Hematopoietic multipotent progenitor cell treated with erythropoietin and hydrocortisone succinate and interleukin-3 and kit ligand, for 17 days (in vitro differentiated cells): ENCODE results near the gene RIC3.
A peak's percentile ranks its signal among the peaks of the same experiment; 100 is the strongest.

Experiments
- DNase-seq: peaks from one replicate; pipeline ENCODE4 v3.0.0-alpha.2; 2015; ENCODE audit warnings: low spot score

The RIC3 gene

DNA sequence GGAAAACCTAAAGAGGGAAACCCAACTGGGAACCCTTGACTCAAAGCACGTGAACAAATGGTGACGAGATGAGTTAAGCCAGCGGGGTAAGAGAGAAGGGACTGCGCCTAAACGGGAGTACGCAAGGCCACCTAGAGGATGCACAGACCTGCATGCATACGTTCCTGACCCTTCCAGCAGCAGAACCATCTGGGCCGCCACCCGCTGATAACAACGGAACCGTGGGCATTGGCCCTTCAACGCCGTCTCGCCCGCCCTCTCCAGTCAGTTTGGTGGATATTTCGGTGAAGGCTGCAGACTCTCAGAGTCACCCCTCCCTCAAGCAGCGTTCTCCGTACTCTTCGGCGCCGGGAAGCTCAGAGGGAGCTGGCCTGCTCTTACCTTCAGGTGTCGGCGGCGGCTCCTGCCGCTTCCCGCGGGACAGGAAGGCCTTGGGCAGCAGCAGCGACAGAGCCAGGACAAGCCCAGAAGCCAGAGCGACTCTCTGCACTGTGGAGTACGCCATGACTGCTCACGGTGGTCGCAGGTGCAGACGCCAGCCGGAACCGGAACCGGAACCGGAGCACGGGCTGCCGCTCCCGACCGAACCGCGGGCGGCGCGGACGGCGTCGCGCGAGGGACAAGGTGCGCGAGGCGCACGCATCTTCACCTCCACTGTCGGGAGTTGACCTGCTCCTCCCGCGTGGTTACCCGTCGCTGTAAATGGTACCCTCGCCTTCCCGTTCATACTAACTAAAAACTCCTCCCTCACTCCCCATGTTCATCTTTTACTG is at the start of gene RIC3:
Gene RIC3 (minus strand): TSS at position 541 of the 773 bp plus-strand sequence. CDS start 36 bp downstream, at position 505.
- no peak for DNase-seq

DNA sequence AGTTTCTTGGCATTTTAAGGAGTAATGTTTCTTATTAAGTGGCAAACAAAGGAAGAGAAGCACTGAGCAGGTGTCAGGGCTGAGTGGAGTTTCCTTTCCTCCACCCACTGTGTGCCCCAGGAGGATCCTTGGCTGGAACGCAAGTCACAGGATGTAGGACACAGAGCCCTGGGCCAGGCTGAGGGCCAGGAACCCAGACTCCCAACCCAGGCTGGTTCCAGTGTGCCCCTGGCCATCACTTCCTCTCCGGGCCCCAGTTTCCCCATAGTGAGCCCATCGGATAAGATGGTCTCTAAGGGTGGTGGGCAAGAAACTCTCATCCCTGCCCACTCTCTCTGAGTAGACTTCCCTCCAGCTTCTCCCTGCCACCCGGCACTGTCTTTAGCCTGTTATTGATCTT is 49.6 kb upstream of the RIC3 start:
- DNase-seq = no peak

DNA sequence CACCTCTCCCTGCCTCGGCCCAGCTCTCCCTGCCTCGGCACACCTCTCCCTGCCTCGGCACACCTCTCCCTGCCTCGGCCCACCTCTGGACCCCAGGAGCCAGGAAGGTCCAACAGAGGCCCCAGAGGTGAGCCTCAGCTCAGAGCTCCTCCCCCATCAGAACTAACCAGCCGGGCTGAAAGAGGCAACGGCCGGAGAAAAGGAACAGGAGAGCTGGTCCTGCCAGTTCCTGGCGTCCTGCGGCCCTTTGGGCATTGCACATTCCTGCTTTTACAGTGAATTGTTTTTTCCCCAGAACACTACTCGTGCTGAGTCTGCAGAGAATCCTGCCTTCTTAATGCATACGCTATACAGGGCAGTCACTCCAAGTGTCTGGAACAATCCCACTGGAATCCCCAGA is 49.1 kb upstream of the RIC3 start:
- DNase-seq = no peak

DNA sequence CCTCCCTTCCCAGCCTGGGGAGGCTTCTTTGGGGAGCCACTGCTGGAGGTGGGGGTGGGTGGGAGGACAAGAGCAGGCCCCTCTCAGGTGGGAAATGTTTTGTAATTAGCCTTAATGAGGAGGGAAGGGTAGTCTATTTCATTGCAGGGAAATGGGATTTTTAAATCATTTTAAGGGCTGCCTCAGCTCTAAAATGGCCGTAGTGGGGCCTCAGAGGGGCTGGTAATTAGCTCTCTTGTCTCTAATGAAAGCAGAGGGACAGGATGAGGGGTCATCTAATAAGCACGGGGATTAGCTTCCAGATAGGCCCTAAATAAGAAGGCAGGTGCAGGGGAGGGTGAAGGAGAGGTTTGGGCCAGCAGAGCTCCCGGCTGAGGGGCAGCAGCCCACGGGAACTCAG is 48.3 kb upstream of the RIC3 start:
- DNase-seq = no peak

DNA sequence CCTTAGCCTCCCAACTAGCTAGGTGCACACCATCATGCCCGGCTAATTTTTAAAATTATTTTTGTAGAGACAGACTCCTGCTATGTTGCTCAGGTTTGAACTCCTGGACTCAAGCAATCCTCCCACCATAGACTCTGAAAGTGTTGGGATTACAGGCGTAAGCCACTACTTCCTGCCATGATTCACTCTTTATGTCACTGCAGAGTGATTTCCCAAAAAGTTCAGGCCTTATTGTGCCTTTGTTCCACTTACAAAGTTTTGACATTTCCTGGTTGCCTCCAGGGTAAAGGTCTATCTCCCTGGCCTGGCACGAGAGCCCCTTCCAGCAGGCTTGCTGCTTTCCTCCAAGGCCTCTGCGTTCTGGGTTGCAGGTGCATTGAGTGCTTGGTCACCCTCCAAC is 44.6 kb upstream of the RIC3 start:
- DNase-seq = no peak

DNA sequence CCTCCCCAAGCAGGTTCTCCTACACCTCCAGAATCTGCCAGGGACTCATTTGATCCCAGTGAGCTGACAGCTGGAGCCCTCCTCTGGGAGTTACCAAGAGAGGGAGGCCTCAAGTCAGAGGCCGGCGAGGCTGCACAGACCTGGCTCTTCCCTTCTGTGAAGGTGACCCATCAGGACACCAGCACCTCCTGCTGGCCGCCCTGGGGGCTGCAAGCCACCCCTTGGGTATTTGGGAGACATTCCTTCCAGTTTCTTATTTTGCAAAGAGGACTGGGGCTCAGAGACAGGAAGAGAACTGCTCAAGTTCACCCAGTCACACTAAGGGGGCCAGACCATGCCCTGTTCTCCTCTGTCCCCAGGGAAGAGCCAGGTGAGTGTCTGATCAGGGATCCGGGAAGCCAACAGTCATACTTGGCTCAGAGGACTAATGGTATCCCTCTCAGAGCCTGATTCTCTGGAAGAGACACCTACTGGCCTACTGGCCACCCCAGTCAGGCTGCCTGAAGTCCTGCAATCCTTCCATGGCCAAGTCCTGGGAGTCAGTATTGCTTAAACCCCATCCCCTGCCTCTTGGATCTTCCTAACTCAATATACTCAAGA is 40.5 kb upstream of the RIC3 start:
- DNase-seq = peak; percentile 86

GRCh38 chr11:8207080-8208000 is 38.5 kb upstream of the RIC3 start:
- DNase-seq = peak; percentile 23

- DNase-seq = peak; percentile 91
These were observed 37.6 kb upstream of the RIC3 start for GRCh38 chr11:8206251-8207079.

DNA sequence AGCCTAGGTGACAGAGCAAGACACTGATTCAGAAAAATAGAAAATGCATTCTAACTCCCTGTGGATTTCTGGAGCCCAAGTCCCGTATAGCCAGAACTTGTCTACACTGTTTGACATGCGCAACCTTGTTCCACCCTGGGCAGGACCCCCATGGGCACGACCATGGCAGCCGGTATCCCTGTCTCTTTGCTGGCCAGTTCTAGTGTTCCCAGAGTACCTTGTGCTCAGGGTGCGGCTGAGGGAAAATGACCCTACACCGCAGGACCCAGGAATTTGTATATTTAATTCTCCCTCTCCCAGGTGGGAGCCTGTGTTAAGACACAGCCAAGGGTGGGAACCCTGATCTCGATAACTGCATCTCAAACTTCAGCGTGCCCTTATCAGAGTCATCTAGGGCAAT is 36.7 kb upstream of the RIC3 start:
- DNase-seq = no peak

- no peak for DNase-seq
These were observed 35.8 kb upstream of the RIC3 start for GRCh38 chr11:8204596-8204995.

DNA sequence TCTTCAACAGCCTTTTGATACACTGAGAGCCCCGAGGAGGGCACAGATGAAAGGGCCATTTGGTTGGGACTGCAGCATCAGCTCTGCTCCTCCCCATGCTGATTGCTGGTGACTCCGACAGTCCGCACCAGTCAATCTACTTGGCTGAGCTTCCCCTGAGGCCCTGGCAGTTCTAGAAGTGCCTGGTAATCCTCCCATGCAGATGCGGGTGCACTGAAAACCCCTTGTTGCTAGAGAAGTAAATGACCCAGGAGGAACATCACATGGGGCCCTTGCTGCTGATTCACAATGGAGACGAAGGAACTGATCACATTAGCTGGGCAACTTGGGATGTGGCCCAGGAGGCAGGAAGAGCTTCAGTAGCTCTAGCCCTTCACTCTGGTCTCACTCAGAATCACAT is 35.2 kb upstream of the RIC3 start:
- peak; percentile 47 for DNase-seq

DNA sequence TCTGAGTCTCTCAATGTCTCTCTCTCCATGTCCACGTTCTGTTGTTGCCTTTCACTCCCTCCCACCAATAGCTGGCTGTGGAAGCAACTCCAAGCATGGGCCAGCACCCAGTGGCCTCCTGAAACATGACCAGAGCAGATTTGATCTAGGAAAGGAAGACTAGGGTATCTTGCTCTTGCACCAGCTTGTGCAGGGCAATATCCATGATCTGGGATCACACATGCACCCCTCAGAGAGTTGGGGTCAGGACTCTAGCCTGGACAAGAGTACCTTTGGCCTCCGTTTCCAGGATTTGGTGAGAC is 34.5 kb upstream of the RIC3 start:
- peak; percentile 59 for DNase-seq

GRCh38 chr11:8202516-8203413 is 33.9 kb upstream of the RIC3 start:
- peak; percentile 84 for DNase-seq

- DNase-seq = peak; percentile 52
These were observed 33.0 kb upstream of the RIC3 start for GRCh38 chr11:8201644-8202365.

DNA sequence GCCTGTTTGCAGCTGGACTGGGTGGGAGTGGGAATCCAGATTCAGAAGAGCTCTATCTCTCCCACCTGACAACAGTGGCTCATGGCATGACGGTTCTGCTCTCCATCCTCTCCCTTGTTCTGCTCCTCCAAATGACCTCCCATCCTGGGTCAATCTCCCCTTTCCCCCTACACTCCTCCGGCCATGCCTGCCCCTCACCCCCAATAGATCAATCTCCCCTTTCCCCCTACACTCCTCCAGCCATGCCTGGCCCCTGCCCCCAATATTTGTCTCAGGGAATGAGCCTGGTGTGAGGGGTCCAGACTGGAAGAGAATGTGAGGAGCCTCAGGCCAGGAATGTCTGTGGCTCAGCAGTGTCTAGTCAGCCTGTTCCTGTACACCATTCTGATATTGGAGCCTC is 30.9 kb upstream of the RIC3 start:
- DNase-seq = no peak

- DNase-seq = no peak
These were observed 27.9 kb upstream of the RIC3 start for GRCh38 chr11:8196749-8197148.

DNA sequence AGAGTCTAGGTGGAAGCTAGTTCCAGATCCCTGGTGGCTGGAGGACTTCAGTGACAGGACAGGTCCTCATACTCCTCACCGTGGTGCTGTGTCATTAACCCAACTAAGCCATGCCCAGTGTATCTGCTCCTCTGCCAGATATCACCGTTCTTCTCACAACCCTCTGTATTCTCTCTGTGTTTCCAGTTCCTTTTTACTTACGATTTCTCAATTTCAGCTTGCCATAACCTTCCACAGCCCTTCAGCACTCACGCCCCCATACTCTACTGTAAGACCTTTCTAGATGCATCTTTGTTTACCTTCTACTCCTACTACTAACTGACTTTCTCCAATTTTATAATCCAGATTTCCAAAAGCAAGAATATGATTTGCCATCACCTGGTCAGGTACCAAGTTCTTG is 26.1 kb upstream of the RIC3 start:
- peak; percentile 24 for DNase-seq

GRCh38 chr11:8192896-8193209 is 24.0 kb upstream of the RIC3 start:
- DNase-seq = no peak

DNA sequence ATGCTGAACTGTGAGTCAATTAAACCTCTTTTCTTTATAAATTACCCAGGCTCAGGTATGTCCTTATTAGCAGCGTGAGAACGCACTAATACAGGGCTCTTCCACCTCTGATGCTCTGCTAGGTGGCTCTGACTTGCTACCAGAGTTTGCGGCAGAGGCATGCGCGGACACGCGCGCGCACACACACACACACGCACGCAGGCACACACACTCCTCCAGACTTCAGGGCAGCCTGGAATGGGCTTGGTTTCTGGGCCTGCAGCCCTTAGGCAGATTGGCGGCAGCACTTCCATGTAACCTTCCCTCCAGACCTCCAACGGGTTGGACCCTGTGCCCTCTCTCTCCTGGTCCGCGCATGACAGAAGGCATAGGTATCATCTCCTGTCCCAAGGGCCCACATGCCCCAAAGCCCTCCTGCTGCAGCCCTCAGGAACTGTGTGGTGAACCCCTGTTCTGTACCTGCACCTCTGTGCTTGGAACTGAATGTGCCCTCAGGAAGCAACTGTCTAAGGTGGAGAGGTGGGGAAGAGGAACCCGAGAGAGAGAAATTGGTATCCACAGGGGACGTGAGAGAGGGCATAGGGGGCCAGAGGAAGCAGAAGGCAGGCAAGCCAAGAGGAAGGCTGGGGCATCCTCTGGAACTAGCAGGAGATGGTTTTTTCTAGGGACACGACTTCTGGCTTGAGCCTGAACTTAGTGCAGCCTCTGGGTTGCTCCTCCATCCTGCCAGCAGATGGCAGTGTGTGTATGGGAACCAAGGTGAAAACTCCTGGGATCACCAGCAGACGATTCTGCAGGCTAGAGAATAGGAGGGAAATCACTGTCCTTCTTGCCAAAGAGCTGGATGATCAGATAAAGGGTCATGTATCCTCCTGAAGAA is 23.4 kb upstream of the RIC3 start:
- DNase-seq = peak; percentile 85

GRCh38 chr11:8190431-8190830 is 21.6 kb upstream of the RIC3 start:
- DNase-seq = no peak
